ENCODE measurements around the gene CSNK1E. TPM values are rescaled to one million over a fixed set of nuclear protein-coding genes. Genes with fewer than 3 reads are reported as not detected.

The CSNK1E gene
- total RNA-seq, 1 experiment from 2014 or later, result 178 TPM

DNA sequence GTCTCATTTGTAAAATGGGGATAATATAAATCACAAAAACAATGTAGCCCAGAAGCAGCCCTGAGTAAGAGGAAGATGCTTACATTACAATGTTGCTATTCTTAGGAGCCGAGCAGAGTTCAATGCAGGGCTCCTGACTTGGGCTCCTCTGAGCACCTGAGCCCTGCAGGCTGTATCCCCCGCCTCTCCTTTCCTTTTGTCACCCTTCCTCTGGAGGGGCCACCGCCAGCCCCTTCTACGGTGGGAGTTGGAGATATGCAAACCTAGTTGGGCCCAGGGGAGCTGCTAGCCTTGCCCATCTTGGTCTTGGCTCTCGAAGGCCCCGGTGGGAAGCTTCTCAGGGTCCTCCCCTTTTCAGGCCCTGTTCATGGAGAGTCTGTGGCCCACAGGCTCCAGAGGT is 8.4 kb upstream of the CSNK1E start:
- TF ChIP-seq, protein P1, sequence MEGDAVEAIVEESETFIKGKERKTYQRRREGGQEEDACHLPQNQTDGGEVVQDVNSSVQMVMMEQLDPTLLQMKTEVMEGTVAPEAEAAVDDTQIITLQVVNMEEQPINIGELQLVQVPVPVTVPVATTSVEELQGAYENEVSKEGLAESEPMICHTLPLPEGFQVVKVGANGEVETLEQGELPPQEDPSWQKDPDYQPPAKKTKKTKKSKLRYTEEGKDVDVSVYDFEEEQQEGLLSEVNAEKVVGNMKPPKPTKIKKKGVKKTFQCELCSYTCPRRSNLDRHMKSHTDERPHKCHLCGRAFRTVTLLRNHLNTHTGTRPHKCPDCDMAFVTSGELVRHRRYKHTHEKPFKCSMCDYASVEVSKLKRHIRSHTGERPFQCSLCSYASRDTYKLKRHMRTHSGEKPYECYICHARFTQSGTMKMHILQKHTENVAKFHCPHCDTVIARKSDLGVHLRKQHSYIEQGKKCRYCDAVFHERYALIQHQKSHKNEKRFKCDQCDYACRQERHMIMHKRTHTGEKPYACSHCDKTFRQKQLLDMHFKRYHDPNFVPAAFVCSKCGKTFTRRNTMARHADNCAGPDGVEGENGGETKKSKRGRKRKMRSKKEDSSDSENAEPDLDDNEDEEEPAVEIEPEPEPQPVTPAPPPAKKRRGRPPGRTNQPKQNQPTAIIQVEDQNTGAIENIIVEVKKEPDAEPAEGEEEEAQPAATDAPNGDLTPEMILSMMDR (IDR thresholded peaks at IDR 0.05; ENCODE audit: unreplicated experiment), result no peak
- Mint-ChIP-seq H3K9me3 (ENCODE audit: low read depth, unreplicated experiment) (no peaks in the 10 kb centered on the region), H3K27ac (ENCODE audit: unreplicated experiment) (no peak overlapping the region), H3K4me3 (ENCODE audit: low read depth, unreplicated experiment) (no peak overlapping the region), H3K27me3 (ENCODE audit: unreplicated experiment) (no peaks in the 10 kb centered on the region), H3K36me3 (ENCODE audit: insufficient read depth, unreplicated experiment) (no peaks in the 10 kb centered on the region), H3K4me1 (ENCODE audit: low read depth, unreplicated experiment) (peaks cover 9% of the 10 kb centered on the region)
- DNase-seq, result no peak
- CTCF ChIA-PET, result no interaction called here
- no TSS peak for BruUV-seq (replicated peaks)
- intact Hi-C loops (cut with micrococcal nuclease; ENCODE audit: unreplicated experiment), result no loop called here

DNA sequence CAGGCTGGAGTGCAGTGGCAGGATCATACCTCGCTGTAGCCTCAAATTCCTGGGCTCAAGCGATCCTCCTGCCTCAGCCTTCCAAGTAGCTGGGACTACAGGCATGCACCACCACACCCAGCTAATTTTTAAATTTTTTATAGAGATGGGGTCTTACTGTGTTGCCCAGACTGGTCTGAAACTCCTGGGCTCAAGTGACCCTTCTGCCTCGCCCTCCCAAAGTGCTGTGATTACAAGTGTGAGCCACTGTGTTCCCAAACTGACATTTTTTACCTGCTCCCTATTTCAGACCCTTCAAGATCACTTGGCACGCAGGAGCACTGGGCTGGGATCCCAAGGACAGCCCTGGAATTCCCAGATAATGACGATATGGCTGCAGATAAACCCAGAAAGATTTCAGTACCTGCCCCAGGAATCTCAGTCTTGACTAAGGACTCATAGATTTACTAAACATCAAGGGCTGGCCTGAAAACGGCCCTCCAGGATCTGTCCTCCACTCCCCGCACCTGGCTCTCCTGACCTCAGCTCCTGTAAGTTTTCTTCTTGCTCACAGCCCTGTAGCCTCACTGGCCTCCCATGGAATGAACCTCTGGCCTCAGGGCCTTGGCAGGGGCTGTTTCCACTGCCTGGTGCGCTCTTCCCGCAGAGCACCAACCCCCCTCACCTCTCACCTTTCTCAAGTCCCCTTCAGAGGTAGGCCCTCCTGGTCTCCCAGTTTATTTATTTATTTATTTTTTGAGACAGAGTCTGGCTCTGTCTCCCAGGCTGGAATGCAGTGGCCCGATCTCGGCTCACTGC is 3.6 kb upstream of the CSNK1E start:
- H3K9me3 Mint-ChIP-seq (ENCODE audit: low read depth, unreplicated experiment), result no peaks in the 10 kb centered on the region
- H3K27me3 Mint-ChIP-seq (ENCODE audit: unreplicated experiment), result no peaks in the 10 kb centered on the region
- H3K4me1 Mint-ChIP-seq (ENCODE audit: low read depth, unreplicated experiment), result no peaks in the 10 kb centered on the region
- intact Hi-C loops (cut with micrococcal nuclease; ENCODE audit: unreplicated experiment), result no loop called here
- TF ChIP-seq, protein P1 (IDR thresholded peaks at IDR 0.05; ENCODE audit: unreplicated experiment), result no peak
- peaks cover 34% of the 10 kb centered on the region for H3K36me3 Mint-ChIP-seq (ENCODE audit: insufficient read depth, unreplicated experiment)
- no peak overlapping the region for H3K27ac Mint-ChIP-seq (ENCODE audit: unreplicated experiment)
- BruUV-seq (replicated peaks), result no TSS peak
- DNase-seq, result no peak
- H3K4me3 Mint-ChIP-seq (ENCODE audit: low read depth, unreplicated experiment), result no peak overlapping the region
- CTCF ChIA-PET, result interaction anchor here (0.6 kb wide), 1 partner anchor 82 kb away, joined by 3 read pairs; no protein-coding TSS in a partner anchor

DNA sequence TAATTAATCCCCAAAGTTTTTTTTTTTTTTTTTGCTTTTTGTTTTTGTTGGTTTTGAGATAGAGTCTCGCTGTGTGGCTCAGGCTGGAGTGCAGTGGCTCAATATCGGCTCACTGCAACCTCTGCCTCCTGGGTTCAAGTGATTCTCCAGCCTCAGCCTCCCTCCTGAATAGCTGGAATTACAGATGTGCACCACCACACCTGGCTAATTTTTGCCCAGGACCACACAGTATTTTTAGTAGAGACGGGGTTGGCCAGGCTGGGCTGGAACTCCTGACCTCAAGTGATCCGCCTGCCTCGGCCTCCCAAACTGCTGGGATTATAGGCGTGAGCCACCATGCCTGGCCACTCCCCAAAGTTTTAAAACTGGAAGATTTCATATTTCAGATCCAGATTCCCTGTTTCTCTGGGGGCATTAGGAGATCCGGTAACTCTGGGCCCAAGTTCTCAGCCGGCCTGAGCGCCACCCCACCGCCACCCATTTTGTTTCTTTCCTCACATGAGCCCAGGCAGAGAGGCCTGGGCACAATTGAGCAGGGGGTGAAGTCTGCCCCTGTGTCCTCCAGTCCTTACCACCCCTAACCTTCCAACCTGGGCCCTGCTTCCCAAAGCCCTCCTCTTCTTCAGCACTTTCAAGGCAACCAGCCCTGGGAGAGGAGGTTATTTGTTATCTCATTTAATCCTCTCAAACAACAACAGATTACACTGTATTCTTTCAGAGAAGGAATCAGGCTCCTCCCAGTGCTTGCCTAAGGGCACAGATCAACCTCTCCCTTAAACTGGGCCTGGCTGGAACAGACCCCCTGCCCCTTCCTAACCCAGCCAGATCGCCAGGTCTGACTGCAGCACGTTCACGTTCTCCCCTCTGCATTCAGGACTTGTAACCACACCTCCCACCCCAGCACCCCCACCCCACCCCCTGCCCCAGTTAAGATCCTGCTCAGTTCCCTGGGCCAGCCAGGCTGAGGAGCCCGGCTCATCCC is 1.9 kb upstream of the CSNK1E start:
- no peaks in the 10 kb centered on the region for H3K9me3 Mint-ChIP-seq (ENCODE audit: low read depth, unreplicated experiment)
- peaks cover 51% of the 10 kb centered on the region for H3K36me3 Mint-ChIP-seq (ENCODE audit: insufficient read depth, unreplicated experiment)
- TF ChIP-seq, protein P1 (IDR thresholded peaks at IDR 0.05; ENCODE audit: unreplicated experiment), result no peak
- DNase-seq, result no peak
- no peaks in the 10 kb centered on the region for H3K27me3 Mint-ChIP-seq (ENCODE audit: unreplicated experiment)
- intact Hi-C loops (cut with micrococcal nuclease; ENCODE audit: unreplicated experiment), result loop anchor here (10.0 kb wide), 1 partner anchor 264 kb away; the partner anchor contains the start of gene PICK1
- peaks cover 17% of the 10 kb centered on the region for H3K4me1 Mint-ChIP-seq (ENCODE audit: low read depth, unreplicated experiment)
- CTCF ChIA-PET, result interaction anchor here (0.7 to 1.3 kb wide), 2 partner anchors 13 to 212 kb away, joined by 3 to 4 read pairs; no protein-coding TSS in a partner anchor
- TSS peak; percentile 98 for BruUV-seq (replicated peaks)
- peak overlapping the region; percentile 87 for H3K27ac Mint-ChIP-seq (ENCODE audit: unreplicated experiment)
- H3K4me3 Mint-ChIP-seq (ENCODE audit: low read depth, unreplicated experiment), result peak overlapping the region; percentile 91

DNA sequence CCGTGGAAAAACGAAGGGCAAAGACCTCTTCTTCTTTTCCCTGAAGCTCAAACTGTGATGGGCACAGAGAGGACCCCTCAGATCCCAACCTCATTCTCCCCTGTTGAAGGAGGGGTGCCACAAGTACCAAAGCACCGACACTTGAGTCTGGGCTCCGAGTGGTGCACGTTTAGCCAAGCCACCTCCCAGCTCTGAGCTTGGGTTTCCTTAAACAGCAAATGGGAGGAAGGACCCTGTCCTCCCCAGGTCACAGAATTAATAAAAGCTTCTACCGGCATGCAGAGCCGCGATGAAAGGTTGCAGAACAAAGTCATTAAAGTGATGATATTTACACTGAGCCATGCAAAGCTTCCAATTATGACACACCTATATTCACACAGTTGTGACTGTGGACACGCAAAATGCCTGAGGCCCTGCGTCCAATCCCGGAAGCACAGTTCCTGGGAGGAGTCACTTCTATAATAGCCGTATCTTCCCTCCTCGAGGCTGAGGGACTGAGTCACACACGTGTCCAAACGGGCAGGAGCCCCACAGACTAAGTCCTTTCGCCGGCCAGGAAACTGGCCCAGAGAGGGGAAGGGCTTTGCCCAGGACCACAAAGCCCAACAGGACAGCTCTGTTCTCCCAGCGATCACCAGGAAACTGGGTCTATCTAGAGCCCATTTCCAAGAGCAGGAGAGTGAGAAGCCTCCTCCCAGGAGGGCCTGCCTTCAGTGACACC is 922 bp upstream of the CSNK1E start:
- H3K4me3 Mint-ChIP-seq (ENCODE audit: low read depth, unreplicated experiment), result peak overlapping the region; percentile 91
- peak overlapping the region; percentile 87 for H3K27ac Mint-ChIP-seq (ENCODE audit: unreplicated experiment)
- CTCF ChIA-PET, result interaction anchor here (0.8 to 1.3 kb wide), 2 partner anchors 12 to 13 kb away, joined by 3 read pairs; no protein-coding TSS in a partner anchor
- H3K27me3 Mint-ChIP-seq (ENCODE audit: unreplicated experiment), result no peaks in the 10 kb centered on the region
- intact Hi-C loops (cut with micrococcal nuclease; ENCODE audit: unreplicated experiment), result loop anchor here (10.0 kb wide), 1 partner anchor 263 kb away; the partner anchor contains the start of gene PICK1
- DNase-seq, result peak; percentile 82
- BruUV-seq (replicated peaks), result no TSS peak
- TF ChIP-seq, protein P1 (IDR thresholded peaks at IDR 0.05; ENCODE audit: unreplicated experiment), result no peak
- no peaks in the 10 kb centered on the region for H3K9me3 Mint-ChIP-seq (ENCODE audit: low read depth, unreplicated experiment)
- peaks cover 26% of the 10 kb centered on the region for H3K4me1 Mint-ChIP-seq (ENCODE audit: low read depth, unreplicated experiment)
- H3K36me3 Mint-ChIP-seq (ENCODE audit: insufficient read depth, unreplicated experiment), result peaks cover 60% of the 10 kb centered on the region
